DND-41 (cell line): ENCODE data around the gene ACSS3.

Source experiments
- ATAC-seq: fragments of 200-7000 bp; cut with Tn5 transposase; 3 replicates; pipeline ENCODE4 v1.9.1; 2021; ENCODE audit warnings: low read depth; ENCODE audit not compliant: insufficient read depth
- DNase-seq: peaks from one replicate; pipeline ENCODE4 v3.0.0-alpha.2; 2020
- H2AFZ ChIP-seq: 2 replicates; pipeline ENCODE4 v1.6.0; 2012; ENCODE audit warnings: low read depth, low read length
- H3K27ac ChIP-seq: 2 replicates; pipeline ENCODE4 v1.5.1; 2012; ENCODE audit warnings: low read length, inconsistent platforms
- H3K27me3 ChIP-seq: fragments of 200-600 bp; sonication (generic); 2 replicates; pipeline ENCODE4 v1.6.0; 2012; ENCODE audit warnings: low read length, mild to moderate bottlenecking, inconsistent platforms; ENCODE audit not compliant: insufficient read depth, poor library complexity
- H3K36me3 ChIP-seq: 2 replicates; pipeline ENCODE4 v1.5.1; 2012; ENCODE audit warnings: low read length, inconsistent platforms; ENCODE audit not compliant: insufficient read depth
- H3K4me1 ChIP-seq: 2 replicates; pipeline ENCODE4 v1.5.1; 2012; ENCODE audit warnings: mild to moderate bottlenecking, low read length; ENCODE audit not compliant: insufficient read depth
- H3K4me2 ChIP-seq: 2 replicates; pipeline ENCODE4 v1.6.0; 2012; ENCODE audit warnings: mild to moderate bottlenecking, moderate library complexity, low read length, inconsistent platforms; ENCODE audit not compliant: insufficient read depth
- H3K4me3 ChIP-seq, 2 experiments: fragments of 200-600 bp in 1 of 2; shearing (Covaris generic) in 1 of 2; 2 replicates each; pipeline ENCODE4 v1.5.1; 2012 to 2016; ENCODE audit warnings: inconsistent platforms in 2 of 2, low read length in 2 of 2, mild to moderate bottlenecking in 2 of 2, low read depth in 1 of 2, moderate library complexity in 1 of 2
- H3K79me2 ChIP-seq: 2 replicates; pipeline ENCODE4 v1.6.0; 2012; ENCODE audit warnings: low read length, inconsistent platforms; ENCODE audit not compliant: insufficient read depth
- H3K9ac ChIP-seq: 2 replicates; pipeline ENCODE4 v1.6.0; 2012; ENCODE audit warnings: low read depth, mild to moderate bottlenecking, inconsistent platforms, low read length, moderate library complexity
- H3K9me3 ChIP-seq: 2 replicates; pipeline ENCODE4 v1.5.1; 2012; ENCODE audit warnings: low read length, moderate library complexity, mild to moderate bottlenecking, inconsistent platforms; ENCODE audit not compliant: insufficient read depth, severe bottlenecking
- H4K20me1 ChIP-seq: 2 replicates; pipeline ENCODE4 v1.6.0; 2012; ENCODE audit warnings: low read length; ENCODE audit not compliant: insufficient read depth
- CTCF ChIP-seq: IDR thresholded peaks from 2 replicates; pipeline ENCODE4 v1.5.1; 2012; ENCODE audit warnings: borderline replicate concordance, low read length, moderate library complexity, mild to moderate bottlenecking; ENCODE audit not compliant: poor library complexity, severe bottlenecking; ENCODE audit errors: extremely low read depth
- EZH2 ChIP-seq: IDR thresholded peaks from 3 replicates; pipeline ENCODE4 v1.6.1; 2012; ENCODE audit warnings: borderline replicate concordance, low read depth, mild to moderate bottlenecking, moderate library complexity, low read length, inconsistent platforms; ENCODE audit not compliant: severe bottlenecking

Gene ACSS3

GRCh38 chr12:81255947-81256346, 178.1 kb downstream of the ACSS3 start:
- Histone ChIP-seq H3K36me3 (no peaks in the 10 kb centered on the region), H3K27me3 (no peaks in the 10 kb centered on the region), H2AFZ (no peak overlapping the region), H3K79me2 (no peaks in the 10 kb centered on the region), H4K20me1 (no peaks in the 10 kb centered on the region), H3K4me3 (no peak overlapping the region), H3K4me2 (no peak overlapping the region), H3K27ac (no peak overlapping the region), H3K9me3 (no peaks in the 10 kb centered on the region), H3K9ac (no peak overlapping the region), H3K4me1 (no peaks in the 10 kb centered on the region)
- no peak for TF ChIP-seq CTCF
- TF ChIP-seq EZH2: no peak
- DNase-seq: no peak
- ATAC-seq: no peak

- Histone ChIP-seq H3K4me2 (no peak overlapping the region), H4K20me1 (no peaks in the 10 kb centered on the region), H2AFZ (no peak overlapping the region), H3K27ac (no peak overlapping the region), H3K79me2 (no peaks in the 10 kb centered on the region), H3K36me3 (no peaks in the 10 kb centered on the region), H3K27me3 (no peaks in the 10 kb centered on the region), H3K4me3 (no peak overlapping the region), H3K9me3 (no peaks in the 10 kb centered on the region), H3K9ac (no peak overlapping the region), H3K4me1 (no peaks in the 10 kb centered on the region)
- no peak for TF ChIP-seq EZH2
- peak; percentile 16 for TF ChIP-seq CTCF
- DNase-seq (no peak), ATAC-seq (no peak)
Observed at GRCh38 chr12:81257947-81258551, 180.2 kb downstream of the ACSS3 start.

GRCh38 chr12:81259360-81259759, 181.5 kb downstream of the ACSS3 start:
- H3K79me2 ChIP-seq: no peaks in the 10 kb centered on the region
- no peaks in the 10 kb centered on the region for H3K4me1 ChIP-seq
- ATAC-seq (no peak), DNase-seq (no peak)
- TF ChIP-seq CTCF (no peak), EZH2 (no peak)
- H3K4me2 ChIP-seq: no peak overlapping the region
- H2AFZ ChIP-seq: no peak overlapping the region
- no peak overlapping the region for H3K27ac ChIP-seq
- no peaks in the 10 kb centered on the region for H3K9me3 ChIP-seq
- H3K27me3 ChIP-seq: no peaks in the 10 kb centered on the region
- H3K4me3 ChIP-seq: no peak overlapping the region
- H4K20me1 ChIP-seq: no peaks in the 10 kb centered on the region
- H3K36me3 ChIP-seq: no peaks in the 10 kb centered on the region
- no peak overlapping the region for H3K9ac ChIP-seq
